GM23248 (cell line): ENCODE data around the gene CREBBP. TPM values are rescaled to one million over a fixed set of nuclear protein-coding genes. Genes with fewer than 3 reads are reported as not detected.
"Not testable (repeated sequence)": the region's sequence is repeated elsewhere in the genome, so short reads cannot be mapped to it uniquely, and the experiment has no call there.

Experiments
- DNase-seq: peaks from one replicate; pipeline ENCODE4 v3.0.0-alpha.2; 2015
- H2AFZ ChIP-seq: fragments of 200-600 bp; sonication (generic); 2 replicates; pipeline ENCODE4 v1.6.1; 2016; ENCODE audit warnings: antibody characterized with exemption
- H3F3A ChIP-seq: fragments of 200-600 bp; sonication (generic); 2 replicates; pipeline ENCODE4 v1.6.1; 2016; ENCODE audit warnings: mild to moderate bottlenecking, antibody characterized with exemption, mixed run types; ENCODE audit not compliant: insufficient read depth
- H3K27ac ChIP-seq: fragments of 200-600 bp; sonication (generic); 2 replicates; pipeline ENCODE4 v1.5.1; 2016; ENCODE audit warnings: mild to moderate bottlenecking
- H3K27me3 ChIP-seq: fragments of 200-600 bp; sonication (generic); replicated peaks from 2 replicates; pipeline ENCODE4 v1.6.1; 2016; ENCODE audit warnings: mild to moderate bottlenecking; ENCODE audit not compliant: insufficient read depth
- H3K36me3 ChIP-seq: fragments of 200-600 bp; sonication (generic); 2 replicates; pipeline ENCODE4 v1.6.1; 2016; ENCODE audit warnings: low read depth, mild to moderate bottlenecking
- H3K4me1 ChIP-seq: fragments of 200-600 bp; sonication (generic); 2 replicates; pipeline ENCODE4 v1.6.1; 2016; ENCODE audit warnings: mild to moderate bottlenecking; ENCODE audit not compliant: insufficient read depth
- H3K4me2 ChIP-seq: fragments of 200-600 bp; sonication (generic); one replicate; pipeline ENCODE4 v1.6.1; 2016; ENCODE audit warnings: mild to moderate bottlenecking; ENCODE audit not compliant: unreplicated experiment
- H3K4me3 ChIP-seq: fragments of 200-600 bp; sonication (generic); 2 replicates; pipeline ENCODE4 v1.5.1; 2016; ENCODE audit warnings: mild to moderate bottlenecking
- H3K79me2 ChIP-seq: fragments of 200-600 bp; sonication (generic); 2 replicates; pipeline ENCODE4 v1.6.1; 2016; ENCODE audit warnings: mild to moderate bottlenecking; ENCODE audit not compliant: insufficient read depth
- H3K9ac ChIP-seq: fragments of 200-600 bp; sonication (generic); 2 replicates; pipeline ENCODE4 v1.6.1; 2016; ENCODE audit warnings: mild to moderate bottlenecking
- H3K9me2 ChIP-seq: fragments of 200-600 bp; sonication (generic); 2 replicates; pipeline ENCODE4 v1.6.1; 2016; ENCODE audit warnings: mixed run types, mild to moderate bottlenecking, moderate library complexity; ENCODE audit not compliant: insufficient read depth
- H3K9me3 ChIP-seq: fragments of 200-600 bp; sonication (generic); one replicate; pipeline ENCODE4 v1.6.1; 2017; ENCODE audit warnings: low read depth
- H4K20me1 ChIP-seq: fragments of 200-600 bp; sonication (generic); 2 replicates; pipeline ENCODE4 v1.6.0; 2016; ENCODE audit not compliant: insufficient read depth
- EZH2 ChIP-seq: fragments of 200-600 bp; sonication (generic); IDR thresholded peaks from 2 replicates; pipeline ENCODE4 v1.6.1; 2018; ENCODE audit warnings: antibody characterized with exemption, mild to moderate bottlenecking; ENCODE audit not compliant: insufficient read depth, poor library complexity, severe bottlenecking
- EZH2phosphoT487 ChIP-seq: fragments of 200-600 bp; sonication (generic); IDR thresholded peaks from 2 replicates; pipeline ENCODE4 v1.6.1; 2018; ENCODE audit warnings: antibody characterized with exemption, moderate library complexity, mild to moderate bottlenecking, low read depth; ENCODE audit not compliant: insufficient read depth
- WGBS, 2 experiments: methylation state at CpG; one replicate each; pipeline ENCODE4 v1.1.6; 2015 to 2017; ENCODE audit warnings: low lambda C conversion rate in 2 of 2, low coverage in 1 of 2; ENCODE audit errors: missing lambda C conversion rate in 2 of 2; 5-methylcytosine and 5-hydroxymethylcytosine counted together
- in situ Hi-C: fragments of 300-500 bp; cut with MboI; formaldehyde crosslinking; loops from 2 replicates; pipeline ENCODE4 v1.15.0; 2020
- polyA plus RNA-seq: library from polyadenylated mRNA; unstranded; fragments of >200 nt; fragmentation: Nextera tagmentation; extraction: Ambion mirVana; gene quantifications from 2 replicates; pipeline ENCODE4 v1.2.1, GENCODE V29; 2016
- total RNA-seq: library from RNA; depleted of rRNA; stranded (reverse); fragments of >200 nt; shearing (Covaris generic); gene quantifications from 2 replicates; pipeline ENCODE4 v1.2.3, GENCODE V29; 2014

The CREBBP gene
- total and polyA plus RNA-seq, 2 experiments from 2014 or later, result 11.7 to 11.9 TPM

GRCh38 chr16:3907586-3907985, 27.1 kb upstream of the CREBBP start:
- Histone ChIP-seq H3K4me3 (no peak overlapping the region), H4K20me1 (no peaks in the 10 kb centered on the region), H3K36me3 (no peaks in the 10 kb centered on the region), H3K9me2 (no peaks in the 10 kb centered on the region), H3K27ac (no peak overlapping the region), H3K79me2 (no peaks in the 10 kb centered on the region), H3K9me3 (no peaks in the 10 kb centered on the region), H2AFZ (no peak overlapping the region), H3K4me1 (no peaks in the 10 kb centered on the region), H3K9ac (no peak overlapping the region), H3K27me3 (no peaks in the 10 kb centered on the region; the same call in none of the 2 replicates), H3F3A (no peaks in the 10 kb centered on the region), H3K4me2 (no peak overlapping the region)
- WGBS, 2 experiments, result 67 to 79% methylated on average over 4 of the region's 4 CpGs
- DNase-seq, result no peak
- in situ Hi-C loops, result no loop called here
- TF ChIP-seq EZH2phosphoT487 (no peak), EZH2 (no peak)

- 88 to 95% methylated on average over 1 of the region's 1 CpG for WGBS, 2 experiments
Measured at GRCh38 chr16:3906363-3906762, 25.9 kb upstream of the CREBBP start.

DNA sequence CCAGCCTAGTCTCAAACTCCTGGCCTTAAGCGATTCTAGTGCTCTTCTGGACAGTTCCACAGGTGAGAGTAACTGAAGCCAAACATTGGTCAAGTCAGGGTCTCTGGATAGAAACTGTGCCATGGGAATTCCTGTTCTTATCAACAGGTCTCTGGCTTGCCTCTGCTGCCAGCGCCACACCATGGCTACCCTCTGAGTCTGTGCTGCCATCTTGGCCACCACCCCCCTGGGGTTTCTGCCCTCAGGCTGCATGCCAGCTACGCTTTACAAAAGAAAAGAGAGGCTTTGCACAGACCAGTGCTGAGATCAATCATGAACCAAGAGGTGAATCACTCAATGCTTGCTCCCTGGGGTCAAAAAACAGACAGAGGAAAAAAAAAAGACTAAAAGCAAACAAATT, 24.4 kb upstream of the CREBBP start:
- Histone ChIP-seq H2AFZ (no peak overlapping the region), H3F3A (no peaks in the 10 kb centered on the region), H3K4me2 (no peak overlapping the region), H3K4me1 (no peaks in the 10 kb centered on the region), H3K79me2 (no peaks in the 10 kb centered on the region), H3K4me3 (no peak overlapping the region), H3K9me2 (no peaks in the 10 kb centered on the region), H3K27me3 (no peaks in the 10 kb centered on the region; the same call in none of the 2 replicates), H3K36me3 (no peaks in the 10 kb centered on the region), H3K9ac (no peak overlapping the region), H3K27ac (no peak overlapping the region), H4K20me1 (no peaks in the 10 kb centered on the region), H3K9me3 (no peaks in the 10 kb centered on the region)
- DNase-seq, result no peak
- TF ChIP-seq EZH2, result no peak
- no peak for TF ChIP-seq EZH2phosphoT487
- WGBS, 2 experiments, result 75 to 80% methylated on average over 3 of the region's 3 CpGs
- in situ Hi-C loops, result no loop called here

More at GRCh38 chr16:3906363-3906762, 25.9 kb upstream of the CREBBP start:
- Histone ChIP-seq H3K4me3 (no peak overlapping the region), H3K36me3 (no peaks in the 10 kb centered on the region), H3K9me2 (no peaks in the 10 kb centered on the region), H3K9ac (no peak overlapping the region), H3K9me3 (no peaks in the 10 kb centered on the region), H3K27ac (no peak overlapping the region), H3K4me1 (no peaks in the 10 kb centered on the region), H3K79me2 (no peaks in the 10 kb centered on the region), H3K4me2 (no peak overlapping the region), H2AFZ (no peak overlapping the region), H3K27me3 (no peaks in the 10 kb centered on the region; the same call in none of the 2 replicates), H4K20me1 (no peaks in the 10 kb centered on the region), H3F3A (no peaks in the 10 kb centered on the region)
- DNase-seq, result no peak
- TF ChIP-seq EZH2 (no peak), EZH2phosphoT487 (no peak)
- in situ Hi-C loops, result no loop called here

GRCh38 chr16:3890091-3890490, 9.6 kb upstream of the CREBBP start:
- no peak overlapping the region for H3K4me3 ChIP-seq
- H3K9me2 ChIP-seq, result no peaks in the 10 kb centered on the region
- no peaks in the 10 kb centered on the region for H3K9me3 ChIP-seq
- 75 to 77% methylated on average over 10 of the region's 10 CpGs for WGBS, 2 experiments
- no peaks in the 10 kb centered on the region for H3F3A ChIP-seq
- no peak overlapping the region for H3K27ac ChIP-seq
- no peaks in the 10 kb centered on the region for H3K36me3 ChIP-seq
- H3K4me2 ChIP-seq, result no peak overlapping the region
- in situ Hi-C loops, result no loop called here
- no peaks in the 10 kb centered on the region for H3K4me1 ChIP-seq
- no peak for DNase-seq
- TF ChIP-seq EZH2 (no peak), EZH2phosphoT487 (no peak)
- no peaks in the 10 kb centered on the region for H4K20me1 ChIP-seq
- H2AFZ ChIP-seq, result no peak overlapping the region
- no peaks in the 10 kb centered on the region for H3K27me3 ChIP-seq
- H3K9ac ChIP-seq, result no peak overlapping the region
- no peaks in the 10 kb centered on the region for H3K79me2 ChIP-seq

DNA sequence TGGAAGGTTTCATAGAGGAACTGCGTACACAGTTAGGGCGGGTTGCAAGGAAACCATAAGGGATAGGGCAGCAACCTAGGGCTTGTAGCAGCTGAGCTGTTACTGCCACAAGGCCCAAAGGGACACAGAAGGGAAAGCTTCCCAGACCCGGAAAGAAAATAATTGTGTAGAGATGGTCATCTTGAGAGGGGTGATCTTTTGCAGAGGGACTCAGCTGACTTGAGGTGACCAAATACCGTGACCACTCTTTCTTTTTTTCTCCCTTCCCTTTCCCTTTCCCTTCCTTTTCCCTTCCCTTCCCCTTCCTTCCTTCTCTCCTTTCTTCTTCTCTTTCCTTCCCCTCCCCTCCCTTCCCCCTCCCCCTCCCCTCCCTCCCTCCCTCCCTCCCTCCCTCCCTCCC, 8.5 kb upstream of the CREBBP start:
- H3K79me2 ChIP-seq, result no peaks in the 10 kb centered on the region
- no peaks in the 10 kb centered on the region for H3K27me3 ChIP-seq
- H3K4me2 ChIP-seq, result no peak overlapping the region
- H2AFZ ChIP-seq, result no peak overlapping the region
- in situ Hi-C loops, result no loop called here
- DNase-seq, result no peak
- H3K9me2 ChIP-seq, result no peaks in the 10 kb centered on the region
- H3K36me3 ChIP-seq, result no peaks in the 10 kb centered on the region
- no peak overlapping the region for H3K4me3 ChIP-seq
- WGBS, 2 experiments, result 72 to 76% methylated on average over 4 of the region's 4 CpGs
- TF ChIP-seq EZH2phosphoT487, result no peak
- no peak for TF ChIP-seq EZH2
- H3K27ac ChIP-seq, result no peak overlapping the region
- H3K9ac ChIP-seq, result no peak overlapping the region
- H3K9me3 ChIP-seq, result no peaks in the 10 kb centered on the region
- H3F3A ChIP-seq, result no peaks in the 10 kb centered on the region
- no peaks in the 10 kb centered on the region for H3K4me1 ChIP-seq
- H4K20me1 ChIP-seq, result no peaks in the 10 kb centered on the region

- H3K4me1 ChIP-seq, H2AFZ ChIP-seq, H3K27ac ChIP-seq, H3K79me2 ChIP-seq, H3K9ac ChIP-seq, H3K4me3 ChIP-seq, H3F3A ChIP-seq, H4K20me1 ChIP-seq, H3K9me3 ChIP-seq, in situ Hi-C loops, H3K27me3 ChIP-seq, H3K36me3 ChIP-seq, H3K4me2 ChIP-seq, DNase-seq, H3K9me2 ChIP-seq: not testable (repeated sequence)
- 71 to 76% methylated on average over 5 of the region's 5 CpGs for WGBS, 2 experiments
Measured at GRCh38 chr16:3885999-3886398, 5.5 kb upstream of the CREBBP start.
